ENCODE measurements around the gene LRMDA.

- TF ChIP-seq POLR2A (IDR thresholded peaks at IDR 0.05) (no peak), CTCF (IDR thresholded peaks at IDR 0.05) (no peak)
Measured at GRCh38 chr10:76047521-76047920, 616.1 kb downstream of the LRMDA start.

Measured in body of pancreas (tissue), 4 donors.